IMR-90 (cell line): Measurements from ENCODE around the gene CTBP2. TPM values are rescaled to one million over a fixed set of nuclear protein-coding genes. Genes with fewer than 3 reads are reported as not detected.

ENCODE experiments used
- ATAC-seq: fragments of 200-7000 bp; cut with Tn5 transposase; 2 replicates; pipeline ENCODE4 v1.9.1; 2020; ENCODE audit warnings: low read depth, mild to moderate bottlenecking, moderate library complexity
- BruUV-seq: library from RNA; stranded (reverse); fragments of 400-500 nt; replicated peaks from 2 replicates; lab custom pipeline; 2021; lab: Mats Ljungman, UMichigan
- CTCF ChIA-PET: fragments of 300-600 bp; formaldehyde crosslinking; extraction: SDS; loops from one replicate; lab custom pipeline; 2021; ENCODE audit warnings: antibody characterized with exemption; lab: Yijun Ruan, JAX
- POLR2A ChIA-PET: fragments of 300-600 bp; sonication (Branson Sonifier 250); formaldehyde crosslinking; loops from one replicate; lab custom pipeline; 2022; ENCODE audit warnings: antibody characterized with exemption; ENCODE audit not compliant: unreplicated experiment; lab: Charles Lee
- DNase-seq: peaks from one replicate; pipeline ENCODE4 v3.0.0; 2013
- H2AFZ ChIP-seq: replicated peaks from 2 replicates; pipeline ENCODE3; 2013; ENCODE audit warnings: low read length, mild to moderate bottlenecking; ENCODE audit not compliant: poor library complexity
- H2AK5ac ChIP-seq: 2 replicates; pipeline ENCODE4 v1.6.1; 2013; ENCODE audit warnings: low read depth, low read length, inconsistent platforms
- H2AK9ac ChIP-seq: replicated peaks from 2 replicates; pipeline ENCODE3; 2013; ENCODE audit warnings: mild to moderate bottlenecking, low read depth, low read length, moderate library complexity; ENCODE audit not compliant: poor library complexity
- H2BK120ac ChIP-seq: 2 replicates; pipeline ENCODE4 v1.6.1; 2013; ENCODE audit warnings: low read depth, low read length, inconsistent platforms
- H2BK15ac ChIP-seq: 3 replicates; pipeline ENCODE4 v1.6.1; 2013; ENCODE audit warnings: low read depth, low read length, inconsistent platforms
- H2BK20ac ChIP-seq: 2 replicates; pipeline ENCODE4 v1.6.1; 2013; ENCODE audit warnings: low read depth, mild to moderate bottlenecking, inconsistent platforms, low read length, moderate library complexity
- H2BK5ac ChIP-seq: 2 replicates; pipeline ENCODE4 v1.6.1; 2013; ENCODE audit warnings: mild to moderate bottlenecking, low read depth, low read length, inconsistent platforms; ENCODE audit not compliant: poor library complexity, severe bottlenecking
- H3K14ac ChIP-seq: replicated peaks from 2 replicates; pipeline ENCODE4 v1.6.1; 2013; ENCODE audit warnings: low read depth, low read length, inconsistent platforms
- H3K18ac ChIP-seq: 2 replicates; pipeline ENCODE4 v1.6.1; 2013; ENCODE audit warnings: low read depth, low read length, control low read depth
- H3K23ac ChIP-seq: 2 replicates; pipeline ENCODE4 v1.6.1; 2013; ENCODE audit warnings: low read depth, low read length, inconsistent platforms
- H3K27ac ChIP-seq: 2 replicates; pipeline ENCODE4 v1.5.1; 2013; ENCODE audit warnings: mild to moderate bottlenecking, control low read depth, low read length; ENCODE audit not compliant: insufficient read depth
- H3K27me3 ChIP-seq: 2 replicates; pipeline ENCODE4 v1.6.1; 2013; ENCODE audit warnings: low read length; ENCODE audit not compliant: control insufficient read depth, insufficient read depth
- H3K36me3 ChIP-seq: 2 replicates; pipeline ENCODE4 v1.6.1; 2013; ENCODE audit warnings: low read length, mixed read lengths; ENCODE audit not compliant: control insufficient read depth, insufficient read depth
- H3K4ac ChIP-seq: 2 replicates; pipeline ENCODE4 v1.6.1; 2013; ENCODE audit warnings: low read depth, low read length, inconsistent platforms
- H3K4me1 ChIP-seq: 2 replicates; pipeline ENCODE4 v1.6.1; 2013; ENCODE audit warnings: low read length, mixed read lengths; ENCODE audit not compliant: control insufficient read depth, insufficient read depth
- H3K4me2 ChIP-seq: 2 replicates; pipeline ENCODE4 v1.6.1; 2013; ENCODE audit warnings: low read depth, mild to moderate bottlenecking, control low read depth, low read length, moderate library complexity
- H3K4me3 ChIP-seq: 2 replicates; pipeline ENCODE4 v1.5.1; 2013; ENCODE audit warnings: low read depth, mild to moderate bottlenecking, control low read depth, low read length, moderate library complexity; ENCODE audit not compliant: insufficient read depth
- H3K56ac ChIP-seq: 2 replicates; pipeline ENCODE4 v1.6.1; 2013; ENCODE audit warnings: low read length, inconsistent platforms; ENCODE audit not compliant: insufficient read depth; ENCODE audit errors: extremely low read depth
- H3K79me1 ChIP-seq, 2 experiments: 2 replicates each; pipeline ENCODE4 v1.6.1; 2013; ENCODE audit warnings: low read length in 2 of 2, inconsistent platforms in 1 of 2, low read depth in 1 of 2
- H3K9ac ChIP-seq: 2 replicates; pipeline ENCODE4 v1.6.1; 2013; ENCODE audit warnings: low read depth, low read length, control low read depth
- H3K9me1 ChIP-seq: 2 replicates; pipeline ENCODE4 v1.6.1; 2013; ENCODE audit warnings: low read length, inconsistent platforms; ENCODE audit not compliant: insufficient read depth
- H3K9me3 ChIP-seq: 2 replicates; pipeline ENCODE4 v1.6.1; 2013; ENCODE audit warnings: low read length; ENCODE audit not compliant: control insufficient read depth, insufficient read depth
- H4K20me1 ChIP-seq: 2 replicates; pipeline ENCODE4 v1.6.1; 2013; ENCODE audit warnings: low read length, inconsistent platforms; ENCODE audit not compliant: insufficient read depth
- H4K5ac ChIP-seq: 2 replicates; pipeline ENCODE4 v1.6.1; 2013; ENCODE audit warnings: mild to moderate bottlenecking, low read depth, low read length, control low read depth
- H4K8ac ChIP-seq, 2 experiments: 2 replicates each; pipeline ENCODE4 v1.6.1; 2013; ENCODE audit warnings: low read depth in 2 of 2, low read length in 2 of 2, control low read depth in 1 of 2, inconsistent platforms in 1 of 2
- H4K91ac ChIP-seq: 2 replicates; pipeline ENCODE4 v1.6.1; 2013; ENCODE audit warnings: low read depth, low read length, inconsistent platforms; ENCODE audit not compliant: insufficient read depth
- BHLHE40 ChIP-seq: fragments of 150-350 bp; IDR thresholded peaks from 2 replicates; pipeline ENCODE4 v1.6.1; 2016; ENCODE audit warnings: mild to moderate bottlenecking, low read depth, low read length
- CEBPB ChIP-seq: IDR thresholded peaks from 2 replicates; pipeline ENCODE4 v1.6.1; 2012; ENCODE audit warnings: low read depth, low read length, improper control_type of control experiment
- CHD1 ChIP-seq: IDR thresholded peaks from 2 replicates; pipeline ENCODE4 v1.6.1; 2012; ENCODE audit warnings: low read depth, low read length, improper control_type of control experiment
- NFE2L2 ChIP-seq: fragments of 150-350 bp; IDR thresholded peaks from 2 replicates; pipeline ENCODE4 v1.6.1; 2016; ENCODE audit warnings: low read depth, mild to moderate bottlenecking, low read length
- RAD21 ChIP-seq: IDR thresholded peaks from 2 replicates; pipeline ENCODE4 v1.6.1; 2012; ENCODE audit warnings: low read length, improper control_type of control experiment
- SMC3 ChIP-seq: fragments of 150-350 bp; IDR thresholded peaks from 2 replicates; pipeline ENCODE4 v1.6.1; 2016; ENCODE audit warnings: low read depth, mild to moderate bottlenecking, antibody characterized with exemption, low read length, moderate library complexity
- USF2 ChIP-seq: fragments of 150-350 bp; IDR thresholded peaks from 2 replicates; pipeline ENCODE4 v1.6.1; 2017; ENCODE audit warnings: mild to moderate bottlenecking, antibody characterized with exemption, low read length, low read depth
- WGBS, 2 experiments: methylation state at CpG; one replicate each; pipeline versions ENCODE4 v1.1.5 to v1.1.7; 2013; ENCODE audit warnings: missing lambda C conversion rate in 2 of 2; ENCODE audit not compliant: insufficient read length in 1 of 2; ENCODE audit errors: extremely low coverage in 2 of 2; 5-methylcytosine and 5-hydroxymethylcytosine counted together
- dilution Hi-C: fragments of 300-500 bp; cut with HindIII; formaldehyde crosslinking; loops from one replicate; pipeline ENCODE4 v1.14.3; 2018; ENCODE audit warnings: low sequenced_read_pairs; ENCODE audit not compliant: unreplicated experiment
- in situ Hi-C: fragments of 300-500 bp; cut with MboI; formaldehyde crosslinking; loops from 3 replicates; pipeline ENCODE4 v1.14.3; 2019; ENCODE audit warnings: low sequenced_read_pairs, inconsistent platforms, mixed read lengths
- intact Hi-C: fragments of 100-400 bp; cut with micrococcal nuclease; formaldehyde crosslinking; loops from 2 replicates; pipeline ENCODE4 v1.10.0; 2022
- polyA plus RNA-seq, 3 experiments: library from polyadenylated mRNA; depleted of rRNA; stranded (reverse); fragments of >200 nt; gene quantifications; 2 replicates each; pipeline ENCODE4 v1.2.3, GENCODE V29; 2012; ENCODE audit warnings: low replicate concordance in 1 of 3
- total RNA-seq: library from RNA; depleted of rRNA; stranded (reverse); fragments of >200 nt; gene quantifications from 2 replicates; pipeline ENCODE4 v1.2.3, GENCODE V29; 2012

The CTBP2 gene
- total and polyA plus RNA-seq, 2 of the 4 experiments (the other 2 are of a cell fraction) = 81.0 to 86.6 TPM

- no peaks in the 10 kb centered on the region for H3K9me3 ChIP-seq
- H3K4me1 ChIP-seq = peaks cover 8% of the 10 kb centered on the region
- WGBS, 2 experiments = 92% methylated on average over 2 of the region's 5 CpGs; no CpG with 5 or more reads in 1 of the 2 experiments
- H3K79me1 ChIP-seq = peaks cover 20 to 82% of the 10 kb centered on the region in 2 experiments
- ChIA-PET POLR2A (no interaction called here), CTCF (interaction anchor here (0.6 to 1.2 kb wide), 3 partner anchors 10 to 231 kb away, joined by 3 read pairs; no protein-coding TSS in a partner anchor)
- in situ Hi-C loops (no loop called here), intact Hi-C loops (no loop called here), dilution Hi-C loops (no loop called here)
- no peak overlapping the region for H4K5ac ChIP-seq
- no peak overlapping the region for H2BK15ac ChIP-seq
- H3K36me3 ChIP-seq = peaks cover 18% of the 10 kb centered on the region
- ATAC-seq = peak; percentile 50
- H2AK9ac ChIP-seq = no peak overlapping the region
- no peak overlapping the region for H4K91ac ChIP-seq
- H3K23ac ChIP-seq = no peak overlapping the region
- no peak overlapping the region for H2BK5ac ChIP-seq
- no peak overlapping the region for H3K18ac ChIP-seq
- no peaks in the 10 kb centered on the region for H3K27me3 ChIP-seq
- no peak overlapping the region for H3K4me2 ChIP-seq
- no peak overlapping the region for H3K9ac ChIP-seq
- H2BK20ac ChIP-seq = no peak overlapping the region
- H2BK120ac ChIP-seq = no peak overlapping the region
- TF ChIP-seq CHD1 = no peak
- no peak for TF ChIP-seq USF2
- no peak for TF ChIP-seq SMC3
- no peak for TF ChIP-seq NFE2L2
- no peak for TF ChIP-seq RAD21
- TF ChIP-seq CEBPB = peak; percentile 38; the same call in 1 of the 2 replicates
- no peak for TF ChIP-seq BHLHE40
- BruUV-seq = no TSS peak
- peaks cover 15% of the 10 kb centered on the region for H3K9me1 ChIP-seq
- no peak overlapping the region for H4K8ac ChIP-seq
- no peak overlapping the region for H3K4ac ChIP-seq
- DNase-seq = peak; percentile 26
- no peak overlapping the region for H3K56ac ChIP-seq
- no peak overlapping the region for H2AK5ac ChIP-seq
- H3K14ac ChIP-seq = no peak overlapping the region
- no peak overlapping the region for H3K4me3 ChIP-seq
- no peak overlapping the region for H2AFZ ChIP-seq
- peaks cover 63% of the 10 kb centered on the region; the same call in 1 of the 2 replicates for H4K20me1 ChIP-seq
- no peak overlapping the region; the same call in 1 of the 2 replicates for H3K27ac ChIP-seq
These were observed 210.8 kb downstream of the CTBP2 start for GRCh38 chr10:124949543-124949942.
